Measurements from ENCODE around the gene YPEL3.

The YPEL3 gene

DNA sequence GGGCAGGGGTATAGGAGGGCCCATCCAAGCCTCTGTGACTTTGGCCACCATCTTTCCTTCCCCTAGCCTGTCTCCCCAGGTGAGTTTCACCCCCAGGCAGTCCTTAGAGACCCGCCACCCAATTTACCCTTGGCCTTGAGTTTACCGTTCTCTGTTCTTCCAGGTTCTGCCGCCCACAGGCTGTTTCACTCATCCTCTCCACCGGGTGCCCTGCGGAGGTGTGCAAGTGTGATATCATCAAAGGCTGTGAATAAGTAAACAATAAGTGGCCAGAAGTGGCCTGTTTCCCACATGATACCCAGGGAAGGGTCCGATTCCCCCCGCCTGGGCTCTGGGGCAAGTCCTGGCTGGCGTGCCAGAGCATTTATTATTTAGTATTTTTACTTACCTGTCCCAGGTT is 49.8 kb downstream of the YPEL3 start:
- no peak for DNase-seq (ENCODE audit: low read depth)
